Fibroblast of the aortic adventitia (primary cell): ENCODE measurements around the gene PPRC1. TPM values are rescaled to one million over a fixed set of nuclear protein-coding genes. Genes with fewer than 3 reads are reported as not detected.

Source experiments
- DNase-seq: peaks from one replicate; pipeline ENCODE4 v3.0.0-alpha.2; 2010; ENCODE audit warnings: low read depth
- H3K4me3 ChIP-seq: 2 replicates; pipeline ENCODE4 v1.5.1; 2011; ENCODE audit warnings: low read depth, mild to moderate bottlenecking, control low read depth, low read length, moderate library complexity
- total RNA-seq: library from RNA; depleted of rRNA; stranded (reverse); fragments of >200 nt; gene quantifications from 2 replicates; pipeline ENCODE4 v1.2.3, GENCODE V29; 2012; ENCODE audit warnings: low replicate concordance
- TF ChIP-seq, protein P1 (sequence below): IDR thresholded peaks from 2 replicates; pipeline ENCODE4 v1.5.1; 2011; ENCODE audit warnings: mild to moderate bottlenecking, low read length, control low read depth, inconsistent platforms; ENCODE audit not compliant: insufficient read depth

The PPRC1 gene
- total RNA-seq, 1 donor = 22.8 TPM

DNA sequence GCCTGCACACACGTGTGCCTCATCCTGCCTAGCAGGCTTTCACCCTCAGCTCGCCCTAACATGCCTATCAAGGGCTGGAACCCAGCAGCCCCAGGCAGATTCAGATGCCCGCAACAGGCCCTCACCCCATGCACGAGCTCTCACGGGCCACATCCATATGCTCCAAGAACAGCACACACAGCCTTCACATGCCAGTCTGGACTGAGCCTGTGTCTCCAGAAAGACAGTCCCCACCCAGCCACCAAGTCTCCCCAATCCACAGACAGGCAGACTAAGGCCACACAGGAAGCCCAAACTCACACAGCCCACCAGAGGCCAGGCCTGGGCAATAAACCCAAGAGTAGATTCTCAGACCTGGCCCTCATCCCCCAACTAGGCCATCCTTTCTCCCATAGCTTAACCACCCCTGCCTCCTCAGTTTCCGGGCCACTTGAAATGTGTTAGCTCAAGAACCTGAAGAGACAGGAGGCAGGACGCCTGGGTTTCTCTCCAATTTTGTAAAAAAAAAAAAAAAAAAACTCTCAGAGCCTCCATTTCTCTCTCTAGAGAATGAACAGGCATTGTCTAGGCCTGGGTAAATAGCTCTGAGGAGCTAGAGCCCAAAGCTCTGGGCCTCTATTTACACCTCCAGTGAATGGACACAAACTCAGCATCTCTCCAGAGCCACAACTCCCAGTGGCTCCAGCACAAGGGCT is 19.4 kb upstream of the PPRC1 start:
- no peak for DNase-seq
- H3K4me3 ChIP-seq = peak overlapping the region; percentile 82
- TF ChIP-seq, protein P1, sequence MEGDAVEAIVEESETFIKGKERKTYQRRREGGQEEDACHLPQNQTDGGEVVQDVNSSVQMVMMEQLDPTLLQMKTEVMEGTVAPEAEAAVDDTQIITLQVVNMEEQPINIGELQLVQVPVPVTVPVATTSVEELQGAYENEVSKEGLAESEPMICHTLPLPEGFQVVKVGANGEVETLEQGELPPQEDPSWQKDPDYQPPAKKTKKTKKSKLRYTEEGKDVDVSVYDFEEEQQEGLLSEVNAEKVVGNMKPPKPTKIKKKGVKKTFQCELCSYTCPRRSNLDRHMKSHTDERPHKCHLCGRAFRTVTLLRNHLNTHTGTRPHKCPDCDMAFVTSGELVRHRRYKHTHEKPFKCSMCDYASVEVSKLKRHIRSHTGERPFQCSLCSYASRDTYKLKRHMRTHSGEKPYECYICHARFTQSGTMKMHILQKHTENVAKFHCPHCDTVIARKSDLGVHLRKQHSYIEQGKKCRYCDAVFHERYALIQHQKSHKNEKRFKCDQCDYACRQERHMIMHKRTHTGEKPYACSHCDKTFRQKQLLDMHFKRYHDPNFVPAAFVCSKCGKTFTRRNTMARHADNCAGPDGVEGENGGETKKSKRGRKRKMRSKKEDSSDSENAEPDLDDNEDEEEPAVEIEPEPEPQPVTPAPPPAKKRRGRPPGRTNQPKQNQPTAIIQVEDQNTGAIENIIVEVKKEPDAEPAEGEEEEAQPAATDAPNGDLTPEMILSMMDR = no peak

DNA sequence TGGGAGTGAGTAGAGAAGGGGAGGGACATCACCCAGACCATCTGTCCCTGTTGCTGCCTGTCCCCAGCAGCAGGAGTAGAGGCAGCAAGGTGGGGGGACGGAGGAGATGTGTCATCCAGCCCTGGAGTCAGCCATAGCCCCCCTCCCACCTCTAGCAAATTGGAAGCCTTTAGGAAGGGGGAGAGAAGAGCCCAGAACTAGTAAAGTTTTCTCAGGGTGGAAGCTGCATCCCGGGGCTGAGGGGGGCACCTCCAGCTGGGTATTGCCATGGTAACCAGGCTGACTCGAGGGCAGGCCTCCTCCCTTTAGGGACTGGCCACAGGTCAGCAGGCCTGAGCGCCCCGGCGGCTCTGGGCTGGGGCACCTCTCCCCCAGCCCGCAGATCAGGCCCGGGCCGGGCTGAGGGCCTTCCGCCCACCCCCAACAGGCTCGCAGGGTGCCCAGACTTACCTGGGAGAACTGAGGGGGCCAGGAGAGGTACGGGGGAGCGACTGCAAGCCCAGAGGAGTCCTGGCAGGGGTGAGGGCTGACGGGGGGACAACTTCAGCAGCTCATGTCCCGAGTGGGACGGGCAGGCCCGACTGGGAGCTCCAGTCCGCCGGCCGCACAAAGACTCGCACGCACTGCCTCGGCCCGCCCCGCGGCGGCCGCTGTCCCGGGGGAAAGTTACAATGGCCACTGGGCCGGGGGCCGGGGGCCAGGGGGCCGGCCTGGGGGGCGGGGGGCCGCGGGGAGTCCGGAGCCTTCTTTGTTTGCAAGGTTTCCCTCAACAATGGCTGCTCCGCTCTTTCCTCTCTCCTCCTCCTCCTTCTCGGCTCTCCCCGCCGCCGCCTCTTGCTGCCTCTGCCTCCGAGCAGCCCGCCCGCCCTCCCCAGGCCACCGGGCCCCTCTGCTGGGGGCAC is 18.6 kb upstream of the PPRC1 start:
- TF ChIP-seq, protein P1 = no peak
- H3K4me3 ChIP-seq = peak overlapping the region; percentile 82
- no peak for DNase-seq

DNA sequence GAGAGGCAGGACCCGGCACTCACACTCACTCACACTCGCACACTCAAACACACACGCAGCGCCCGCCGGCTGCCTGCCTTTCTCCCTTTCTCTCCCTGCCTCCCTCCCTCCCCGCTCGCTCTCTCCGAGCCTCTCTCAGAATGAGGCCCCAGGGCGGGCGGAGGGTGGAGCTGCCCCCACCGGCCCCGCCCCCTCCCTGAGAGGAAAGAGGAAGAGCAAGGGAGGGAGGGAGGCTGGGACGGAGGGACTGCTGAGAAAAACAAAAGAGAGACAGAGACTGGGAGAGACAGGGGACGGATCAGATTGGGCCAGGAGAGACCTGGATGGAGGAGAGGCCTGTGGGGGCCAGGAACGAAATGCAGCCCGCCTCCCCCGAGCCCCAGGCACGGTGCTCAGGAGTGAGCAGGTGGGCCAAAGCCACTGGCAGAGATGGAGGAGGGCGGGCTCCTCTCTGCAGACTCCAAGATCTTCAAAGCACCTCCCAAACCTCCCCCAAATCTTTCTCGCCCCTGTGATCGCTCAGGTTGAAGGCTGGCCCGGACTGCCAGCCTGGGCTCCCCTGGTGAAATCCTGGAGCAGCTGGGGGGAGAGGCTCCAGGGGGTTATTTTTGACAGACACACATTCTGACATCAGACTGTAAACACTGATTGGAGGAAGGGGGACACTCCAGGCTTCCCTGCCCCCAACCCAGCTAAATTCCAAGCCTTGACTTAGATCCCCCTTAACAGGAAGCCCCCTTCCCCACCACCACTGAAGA is 17.8 kb upstream of the PPRC1 start:
- TF ChIP-seq, protein P1 = no peak
- DNase-seq = peak; percentile 62
- peak overlapping the region; percentile 82 for H3K4me3 ChIP-seq

DNA sequence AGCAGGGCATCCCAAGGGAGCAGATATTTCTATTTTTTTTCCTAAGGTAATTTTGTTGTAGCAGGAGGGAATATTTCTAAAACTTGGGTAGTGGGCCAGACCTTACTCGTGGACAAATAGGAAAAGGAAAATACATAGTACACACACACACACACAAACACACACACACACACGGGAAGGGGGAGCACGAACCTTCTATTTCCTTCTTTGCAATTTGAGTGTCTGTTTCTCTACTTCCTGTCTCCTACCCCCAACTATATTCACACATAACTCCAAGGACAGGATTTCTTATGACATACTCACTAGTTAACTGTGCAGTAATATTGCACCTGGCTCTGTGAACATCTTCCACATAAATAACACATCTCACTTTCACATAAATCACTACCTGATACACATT is 17.1 kb upstream of the PPRC1 start:
- no peak for DNase-seq
- TF ChIP-seq, protein P1 = no peak
- peak overlapping the region; percentile 82 for H3K4me3 ChIP-seq

DNA sequence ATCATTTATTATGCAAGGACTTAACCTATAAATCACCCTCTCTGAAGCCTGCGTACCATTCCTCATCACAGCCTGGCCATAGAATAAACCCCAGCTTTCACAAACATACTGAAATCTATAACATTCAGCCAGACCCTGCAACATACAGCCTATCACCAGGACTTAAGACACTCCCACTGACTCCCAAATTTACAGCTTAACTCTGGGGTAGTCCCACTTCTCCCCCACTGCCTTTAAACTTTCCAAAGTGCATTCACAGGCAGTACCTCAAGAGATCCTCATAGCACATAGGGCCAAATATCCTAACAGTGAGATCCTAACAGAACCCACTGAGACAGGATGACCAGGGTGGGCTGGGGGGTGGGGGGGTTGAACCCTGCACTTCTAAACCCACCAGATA is 16.2 kb upstream of the PPRC1 start:
- peak overlapping the region; percentile 28 for H3K4me3 ChIP-seq
- TF ChIP-seq, protein P1 = no peak
- DNase-seq = no peak

DNA sequence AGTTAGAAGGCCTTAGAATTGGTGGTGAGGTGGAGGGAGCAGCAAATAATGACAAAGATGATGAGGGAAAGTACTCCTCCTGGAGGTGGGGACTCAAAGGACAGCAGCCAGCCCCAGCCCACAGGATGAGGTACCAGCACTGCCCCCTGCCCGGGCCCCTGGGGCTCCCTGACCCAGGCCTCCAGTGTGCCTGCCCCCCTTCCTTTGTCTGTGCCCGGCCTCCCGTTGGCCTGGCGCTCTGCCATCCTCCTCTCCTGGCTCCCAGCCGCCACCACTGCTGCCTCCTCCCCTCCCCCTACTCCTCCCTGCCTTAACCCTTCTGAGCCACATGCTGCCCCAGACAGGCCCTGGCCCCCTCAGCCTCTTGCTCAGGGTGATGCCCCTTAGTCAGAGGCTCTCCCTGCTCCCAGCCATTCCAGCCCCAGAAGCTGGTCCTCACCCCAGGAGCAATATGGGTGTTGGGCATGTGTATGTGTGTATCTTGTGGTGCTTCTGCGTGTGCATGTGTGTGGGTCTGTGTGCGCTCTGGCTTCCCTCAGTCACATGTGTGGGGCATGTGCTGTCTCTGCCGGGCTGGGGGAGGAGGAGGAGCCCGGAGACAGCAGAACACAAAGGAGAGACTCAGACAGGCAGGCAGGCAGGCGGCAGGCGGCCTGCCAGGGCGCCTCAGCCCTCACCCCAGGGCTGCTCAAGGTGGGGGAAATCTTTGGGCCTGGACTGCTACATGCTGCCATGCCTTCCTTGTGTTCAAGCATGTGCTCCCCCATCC is 15.3 kb upstream of the PPRC1 start:
- TF ChIP-seq, protein P1 = no peak
- DNase-seq = peak; percentile 82
- H3K4me3 ChIP-seq = peak overlapping the region; percentile 87
